GM23338 (cell line): ENCODE data around the gene OSBPL7. TPM values are rescaled to one million over a fixed set of nuclear protein-coding genes. Genes with fewer than 3 reads are reported as not detected.

Experiments
- ATAC-seq: fragments of 200-7000 bp; cut with Tn5 transposase; 3 replicates; pipeline ENCODE4 v1.9.1; 2020
- DNase-seq: peaks from one replicate; pipeline ENCODE4 v3.0.0-alpha.2; 2015; ENCODE audit warnings: low spot score
- H2AFZ ChIP-seq: fragments of 200-600 bp; sonication (generic); 2 replicates; pipeline ENCODE4 v1.8.0; 2016; ENCODE audit warnings: antibody characterized with exemption, mild to moderate bottlenecking, moderate library complexity
- H3F3A ChIP-seq: fragments of 200-600 bp; sonication (generic); replicated peaks from 2 replicates; pipeline ENCODE4 v1.8.0; 2017; ENCODE audit warnings: antibody characterized with exemption, mixed run types, low read depth
- H3K27ac ChIP-seq: fragments of 200-600 bp; sonication (generic); 2 replicates; pipeline ENCODE4 v1.6.1; 2016; ENCODE audit warnings: low read depth
- H3K27me3 ChIP-seq: fragments of 200-600 bp; sonication (generic); 2 replicates; pipeline ENCODE4 v1.8.0; 2016; ENCODE audit warnings: mild to moderate bottlenecking, mixed run types, moderate library complexity; ENCODE audit not compliant: insufficient read depth
- H3K36me3 ChIP-seq: fragments of 200-600 bp; sonication (generic); 2 replicates; pipeline ENCODE4 v1.8.0; 2016; ENCODE audit warnings: mild to moderate bottlenecking; ENCODE audit not compliant: insufficient read depth
- H3K4me1 ChIP-seq: fragments of 200-600 bp; sonication (generic); 2 replicates; pipeline ENCODE4 v1.8.0; 2016; ENCODE audit warnings: mild to moderate bottlenecking, moderate library complexity; ENCODE audit not compliant: insufficient read depth
- H3K4me2 ChIP-seq: fragments of 200-600 bp; sonication (generic); 2 replicates; pipeline ENCODE4 v1.7.1; 2017; ENCODE audit warnings: mixed run types
- H3K4me3 ChIP-seq: fragments of 200-600 bp; sonication (generic); 2 replicates; pipeline ENCODE4 v1.6.1; 2016; ENCODE audit warnings: mixed run types
- H3K79me2 ChIP-seq: fragments of 200-600 bp; sonication (generic); replicated peaks from 2 replicates; pipeline ENCODE4 v1.8.0; 2017; ENCODE audit warnings: mild to moderate bottlenecking; ENCODE audit not compliant: insufficient read depth
- H3K9me2 ChIP-seq: fragments of 200-600 bp; sonication (generic); 2 replicates; pipeline ENCODE4 v1.8.0; 2017; ENCODE audit not compliant: insufficient read depth
- H4K20me1 ChIP-seq: fragments of 200-600 bp; sonication (generic); replicated peaks from 2 replicates; pipeline ENCODE4 v1.8.0; 2017; ENCODE audit warnings: mild to moderate bottlenecking; ENCODE audit not compliant: insufficient read depth
- H3K27ac Mint-ChIP-seq: 2 replicates; pipeline ENCODE4 v1.8.0; 2020; ENCODE audit warnings: inconsistent platforms, mild to moderate bottlenecking, moderate library complexity, mixed read lengths
- H3K27me3 Mint-ChIP-seq: 3 replicates; pipeline ENCODE4 v1.8.0; 2022; ENCODE audit warnings: low read depth, mild to moderate bottlenecking, moderate library complexity, mixed read lengths, inconsistent platforms; ENCODE audit not compliant: insufficient read depth, poor library complexity
- H3K36me3 Mint-ChIP-seq: 3 replicates; pipeline ENCODE4 v1.8.0; 2021; ENCODE audit warnings: low read depth, mild to moderate bottlenecking, inconsistent platforms, moderate library complexity, mixed read lengths
- H3K4me1 Mint-ChIP-seq: 3 replicates; pipeline ENCODE4 v1.8.0; 2020; ENCODE audit warnings: mild to moderate bottlenecking, inconsistent platforms, mixed read lengths
- H3K4me3 Mint-ChIP-seq: 3 replicates; pipeline ENCODE4 v1.8.0; 2021; ENCODE audit warnings: moderate library complexity, mild to moderate bottlenecking, inconsistent platforms, mixed read lengths
- H3K9me3 Mint-ChIP-seq: 3 replicates; pipeline ENCODE4 v1.8.0; 2020; ENCODE audit warnings: moderate library complexity, mild to moderate bottlenecking, inconsistent platforms, mixed read lengths
- CREB1 ChIP-seq: fragments of 250-450 bp; sonication (Bioruptor Pico); IDR thresholded peaks from 2 replicates; pipeline ENCODE4 v1.5.0; 2020; ENCODE audit warnings: low read depth, mild to moderate bottlenecking, moderate library complexity
- CTCF ChIP-seq, 2 experiments: fragments of 200-600 bp in 1 of 2; sonication (generic) in 1 of 2; conservative IDR thresholded peaks; 2 replicates each; pipeline versions ENCODE4 v1.5.1 to v1.6.1; 2016 to 2017; ENCODE audit warnings: antibody characterized with exemption in 2 of 2, low read depth in 2 of 2, mild to moderate bottlenecking in 2 of 2, moderate library complexity in 1 of 2
- ETS1 ChIP-seq: IDR thresholded peaks from 2 replicates; pipeline ENCODE4 v1.6.1; 2016; ENCODE audit warnings: antibody characterized with exemption
- EZH2 ChIP-seq: fragments of 200-600 bp; sonication (generic); IDR thresholded peaks from one replicate; pipeline ENCODE4 v1.8.0; 2017; ENCODE audit warnings: antibody characterized with exemption, mild to moderate bottlenecking, low read depth; ENCODE audit not compliant: unreplicated experiment
- POLR2AphosphoS5 ChIP-seq: IDR thresholded peaks from 2 replicates; pipeline ENCODE4 v1.6.1; 2016; ENCODE audit warnings: antibody characterized with exemption, low read depth
- ZNF114 ChIP-seq: fragments of 250-450 bp; sonication (Bioruptor Pico); IDR thresholded peaks from 2 replicates; pipeline ENCODE4 v1.5.0; 2020; ENCODE audit warnings: mild to moderate bottlenecking, moderate library complexity
- polyA plus RNA-seq: library from polyadenylated mRNA; unstranded; fragments of >200 nt; fragmentation: Nextera tagmentation; extraction: Ambion mirVana; gene quantifications from 2 replicates; pipeline ENCODE4 v1.2.1, GENCODE V29; 2016
- total RNA-seq: library from RNA; depleted of rRNA; stranded (reverse); fragments of >200 nt; shearing (Covaris generic); gene quantifications from 2 replicates; pipeline ENCODE4 v1.2.3, GENCODE V29; 2014
- TF ChIP-seq, protein P1 (sequence below): fragments of 250-450 bp; sonication (Bioruptor Pico); IDR thresholded peaks from 2 replicates; pipeline ENCODE4 v1.5.0; 2020; ENCODE audit warnings: mild to moderate bottlenecking, moderate library complexity

The OSBPL7 gene
- total and polyA plus RNA-seq, 2 experiments from 2014 or later = 3.4 to 8.1 TPM

DNA sequence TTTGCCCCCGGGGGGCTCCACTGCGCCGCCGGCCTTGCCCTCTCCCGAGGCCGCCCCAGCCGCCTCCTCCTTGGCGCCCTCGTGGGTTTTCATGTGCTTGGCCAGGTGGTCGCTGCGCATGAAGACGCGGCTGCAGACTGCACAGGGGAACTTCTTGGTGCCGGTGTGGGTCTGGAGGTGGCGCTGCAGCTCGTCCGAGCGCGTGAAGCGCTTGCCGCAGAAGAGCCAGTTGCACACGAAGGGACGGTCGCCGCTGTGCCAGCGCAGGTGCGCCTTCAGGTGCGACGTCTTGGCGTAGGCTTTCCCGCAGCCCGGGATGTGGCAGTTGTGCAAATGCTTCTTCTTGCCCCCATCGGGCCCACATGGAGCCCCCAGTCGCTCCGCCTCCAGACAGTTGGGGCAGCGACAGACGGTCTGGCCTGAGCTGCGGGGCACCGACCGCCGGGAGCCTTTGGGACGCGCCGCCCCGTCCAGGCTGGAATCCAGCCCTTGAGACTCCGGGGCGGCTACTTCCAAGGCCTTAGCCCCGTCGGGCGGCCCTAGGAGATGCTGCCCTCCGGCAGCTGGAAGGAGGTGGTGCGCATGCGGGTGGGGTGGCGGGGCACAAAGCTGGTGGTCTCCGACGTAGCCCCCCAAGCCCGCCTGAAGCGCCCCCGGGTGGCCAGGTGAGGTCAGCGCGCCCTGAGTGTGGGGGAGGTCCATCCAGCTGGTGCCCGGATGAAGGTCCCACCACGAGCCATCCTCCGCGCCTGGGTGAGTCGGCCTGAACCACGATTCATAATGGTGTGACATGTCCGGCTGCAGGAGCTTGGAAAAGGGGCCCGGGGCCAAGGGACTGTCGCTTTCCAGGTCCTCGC lies 26.0 kb upstream of the OSBPL7 start:
- no peak overlapping the region for H3K27ac Mint-ChIP-seq
- no peaks in the 10 kb centered on the region for H3K36me3 Mint-ChIP-seq
- H4K20me1 ChIP-seq = peaks cover 4% of the 10 kb centered on the region; the same call in 1 of the 2 replicates
- H3K27me3 Mint-ChIP-seq = peaks cover 68% of the 10 kb centered on the region
- peaks cover 17% of the 10 kb centered on the region for H3F3A ChIP-seq
- peaks cover 49% of the 10 kb centered on the region for H3K4me1 Mint-ChIP-seq
- no peaks in the 10 kb centered on the region for H3K79me2 ChIP-seq
- H3K9me2 ChIP-seq = no peaks in the 10 kb centered on the region
- H3K27me3 ChIP-seq = peaks cover 83% of the 10 kb centered on the region
- peaks cover 39% of the 10 kb centered on the region for H3K4me1 ChIP-seq
- H3K9me3 Mint-ChIP-seq = no peaks in the 10 kb centered on the region
- H3K4me2 ChIP-seq = peak overlapping the region; percentile 96
- H3K36me3 ChIP-seq = no peaks in the 10 kb centered on the region
- ATAC-seq (peak; percentile 40), DNase-seq (peak; percentile 86)
- TF ChIP-seq ZNF114 = 0 out of 2 replicates have a peak, but pooled peaks have one; percentile 7
- TF ChIP-seq EZH2 = peak; percentile 17
- TF ChIP-seq, protein P1, sequence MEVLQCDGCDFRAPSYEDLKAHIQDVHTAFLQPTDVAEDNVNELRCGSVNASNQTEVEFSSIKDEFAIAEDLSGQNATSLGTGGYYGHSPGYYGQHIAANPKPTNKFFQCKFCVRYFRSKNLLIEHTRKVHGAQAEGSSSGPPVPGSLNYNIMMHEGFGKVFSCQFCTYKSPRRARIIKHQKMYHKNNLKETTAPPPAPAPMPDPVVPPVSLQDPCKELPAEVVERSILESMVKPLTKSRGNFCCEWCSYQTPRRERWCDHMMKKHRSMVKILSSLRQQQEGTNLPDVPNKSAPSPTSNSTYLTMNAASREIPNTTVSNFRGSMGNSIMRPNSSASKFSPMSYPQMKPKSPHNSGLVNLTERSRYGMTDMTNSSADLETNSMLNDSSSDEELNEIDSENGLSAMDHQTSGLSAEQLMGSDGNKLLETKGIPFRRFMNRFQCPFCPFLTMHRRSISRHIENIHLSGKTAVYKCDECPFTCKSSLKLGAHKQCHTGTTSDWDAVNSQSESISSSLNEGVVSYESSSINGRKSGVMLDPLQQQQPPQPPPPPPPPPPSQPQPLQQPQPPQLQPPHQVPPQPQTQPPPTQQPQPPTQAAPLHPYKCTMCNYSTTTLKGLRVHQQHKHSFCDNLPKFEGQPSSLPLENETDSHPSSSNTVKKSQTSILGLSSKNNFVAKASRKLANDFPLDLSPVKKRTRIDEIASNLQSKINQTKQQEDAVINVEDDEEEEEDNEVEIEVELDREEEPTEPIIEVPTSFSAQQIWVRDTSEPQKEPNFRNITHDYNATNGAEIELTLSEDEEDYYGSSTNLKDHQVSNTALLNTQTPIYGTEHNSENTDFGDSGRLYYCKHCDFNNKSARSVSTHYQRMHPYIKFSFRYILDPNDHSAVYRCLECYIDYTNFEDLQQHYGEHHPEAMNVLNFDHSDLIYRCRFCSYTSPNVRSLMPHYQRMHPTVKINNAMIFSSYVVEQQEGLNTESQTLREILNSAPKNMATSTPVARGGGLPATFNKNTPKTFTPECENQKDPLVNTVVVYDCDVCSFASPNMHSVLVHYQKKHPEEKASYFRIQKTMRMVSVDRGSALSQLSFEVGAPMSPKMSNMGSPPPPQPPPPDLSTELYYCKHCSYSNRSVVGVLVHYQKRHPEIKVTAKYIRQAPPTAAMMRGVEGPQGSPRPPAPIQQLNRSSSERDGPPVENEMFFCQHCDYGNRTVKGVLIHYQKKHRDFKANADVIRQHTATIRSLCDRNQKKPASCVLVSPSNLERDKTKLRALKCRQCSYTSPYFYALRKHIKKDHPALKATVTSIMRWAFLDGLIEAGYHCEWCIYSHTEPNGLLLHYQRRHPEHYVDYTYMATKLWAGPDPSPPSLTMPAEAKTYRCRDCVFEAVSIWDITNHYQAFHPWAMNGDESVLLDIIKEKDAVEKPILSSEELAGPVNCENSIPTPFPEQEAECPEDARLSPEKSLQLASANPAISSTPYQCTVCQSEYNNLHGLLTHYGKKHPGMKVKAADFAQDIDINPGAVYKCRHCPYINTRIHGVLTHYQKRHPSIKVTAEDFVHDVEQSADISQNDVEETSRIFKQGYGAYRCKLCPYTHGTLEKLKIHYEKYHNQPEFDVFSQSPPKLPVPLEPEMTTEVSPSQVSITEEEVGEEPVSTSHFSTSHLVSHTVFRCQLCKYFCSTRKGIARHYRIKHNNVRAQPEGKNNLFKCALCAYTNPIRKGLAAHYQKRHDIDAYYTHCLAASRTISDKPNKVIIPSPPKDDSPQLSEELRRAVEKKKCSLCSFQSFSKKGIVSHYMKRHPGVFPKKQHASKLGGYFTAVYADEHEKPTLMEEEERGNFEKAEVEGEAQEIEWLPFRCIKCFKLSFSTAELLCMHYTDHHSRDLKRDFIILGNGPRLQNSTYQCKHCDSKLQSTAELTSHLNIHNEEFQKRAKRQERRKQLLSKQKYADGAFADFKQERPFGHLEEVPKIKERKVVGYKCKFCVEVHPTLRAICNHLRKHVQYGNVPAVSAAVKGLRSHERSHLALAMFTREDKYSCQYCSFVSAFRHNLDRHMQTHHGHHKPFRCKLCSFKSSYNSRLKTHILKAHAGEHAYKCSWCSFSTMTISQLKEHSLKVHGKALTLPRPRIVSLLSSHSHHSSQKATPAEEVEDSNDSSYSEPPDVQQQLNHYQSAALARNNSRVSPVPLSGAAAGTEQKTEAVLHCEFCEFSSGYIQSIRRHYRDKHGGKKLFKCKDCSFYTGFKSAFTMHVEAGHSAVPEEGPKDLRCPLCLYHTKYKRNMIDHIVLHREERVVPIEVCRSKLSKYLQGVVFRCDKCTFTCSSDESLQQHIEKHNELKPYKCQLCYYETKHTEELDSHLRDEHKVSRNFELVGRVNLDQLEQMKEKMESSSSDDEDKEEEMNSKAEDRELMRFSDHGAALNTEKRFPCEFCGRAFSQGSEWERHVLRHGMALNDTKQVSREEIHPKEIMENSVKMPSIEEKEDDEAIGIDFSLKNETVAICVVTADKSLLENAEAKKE = no peak
- peak; percentile 39 for TF ChIP-seq POLR2AphosphoS5
- peak; percentile 74 to 80 for TF ChIP-seq CTCF (conservative IDR thresholded peaks at IDR 0.05; ENCODE audit: low read depth in 2 of 2)
- TF ChIP-seq ETS1 = no peak
- no peak; the same call in 1 of the 2 replicates for TF ChIP-seq CREB1
- H3K4me3 ChIP-seq = peak overlapping the region; percentile 66
- peak overlapping the region; percentile 69 for H3K4me3 Mint-ChIP-seq
- peak overlapping the region; percentile 94 for H2AFZ ChIP-seq
- no peak overlapping the region for H3K27ac ChIP-seq
